Stimulated activated memory B cell treated with anti-CD40 and anti-IgM and Interleukin-4, amounts not matched to agents 10 μg/mL and 1 μg/mL and 100 μg/mL, for 72 hours (primary cell): ENCODE data around the gene PRDM7.
A peak's percentile ranks its signal among the peaks of the same experiment; 100 is the strongest.

Experiments used
- ATAC-seq: fragments of 150-1000 bp; cut with Tn5 transposase; 2 replicates; pipeline ENCODE4 v1.10.0; 2021
- H3K27ac Mint-ChIP-seq: one replicate; pipeline ENCODE4 v1.8.0; 2022; ENCODE audit warnings: mild to moderate bottlenecking, mixed read lengths
- H3K27me3 Mint-ChIP-seq: one replicate; pipeline ENCODE4 v1.8.0; 2022; ENCODE audit warnings: mixed read lengths
- H3K36me3 Mint-ChIP-seq: one replicate; pipeline ENCODE4 v1.8.0; 2022; ENCODE audit warnings: mixed read lengths
- H3K4me1 Mint-ChIP-seq: one replicate; pipeline ENCODE4 v1.8.0; 2022; ENCODE audit warnings: mixed read lengths
- H3K4me3 Mint-ChIP-seq: one replicate; pipeline ENCODE4 v1.8.0; 2022; ENCODE audit warnings: mild to moderate bottlenecking, moderate library complexity, mixed read lengths
- H3K9me3 Mint-ChIP-seq: one replicate; pipeline ENCODE4 v1.8.0; 2022; ENCODE audit warnings: mixed read lengths

The PRDM7 gene

DNA sequence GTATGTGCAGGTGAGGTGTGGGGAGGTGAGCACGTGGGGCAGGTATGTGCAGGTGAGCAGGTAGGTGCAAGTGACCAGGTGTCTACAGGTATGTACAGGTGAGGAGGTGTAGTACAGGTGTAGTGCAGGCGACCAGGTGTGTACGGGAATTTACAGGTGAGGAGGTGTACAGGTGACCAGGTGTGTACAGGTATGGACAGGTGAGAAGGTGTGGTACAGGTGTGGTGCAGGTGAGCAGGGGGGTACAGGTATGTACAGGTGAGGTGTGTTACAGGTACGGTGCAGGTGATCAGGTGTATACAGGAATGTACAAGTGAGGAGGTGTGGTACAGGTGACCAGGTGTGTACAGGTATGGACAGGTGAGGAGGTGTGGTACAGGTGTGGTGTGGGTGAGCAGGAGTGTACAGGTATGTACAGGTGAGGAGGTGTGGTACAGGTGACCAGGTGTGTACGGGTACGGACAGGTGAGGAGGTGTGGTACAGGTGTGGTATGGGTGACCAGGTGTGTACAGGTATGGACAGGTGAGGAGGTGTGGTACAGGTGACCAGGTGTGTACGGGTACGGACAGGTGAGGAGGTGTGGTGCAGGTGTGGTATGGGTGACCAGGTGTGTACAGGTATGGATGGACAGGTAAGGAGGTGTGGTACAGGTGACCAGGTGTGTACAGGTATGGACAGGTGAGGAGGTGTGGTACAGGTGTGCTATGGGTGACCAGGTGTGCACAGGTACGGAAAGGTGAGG, 45.0 kb downstream of the PRDM7 start:
- Mint-ChIP-seq H3K4me3 (peak overlapping the region; percentile 2), H3K27ac (no peak overlapping the region), H3K27me3 (peaks cover 16% of the 10 kb centered on the region), H3K9me3 (peaks cover 7% of the 10 kb centered on the region), H3K36me3 (peaks cover 23% of the 10 kb centered on the region), H3K4me1 (no peaks in the 10 kb centered on the region)
- no peak for ATAC-seq

DNA sequence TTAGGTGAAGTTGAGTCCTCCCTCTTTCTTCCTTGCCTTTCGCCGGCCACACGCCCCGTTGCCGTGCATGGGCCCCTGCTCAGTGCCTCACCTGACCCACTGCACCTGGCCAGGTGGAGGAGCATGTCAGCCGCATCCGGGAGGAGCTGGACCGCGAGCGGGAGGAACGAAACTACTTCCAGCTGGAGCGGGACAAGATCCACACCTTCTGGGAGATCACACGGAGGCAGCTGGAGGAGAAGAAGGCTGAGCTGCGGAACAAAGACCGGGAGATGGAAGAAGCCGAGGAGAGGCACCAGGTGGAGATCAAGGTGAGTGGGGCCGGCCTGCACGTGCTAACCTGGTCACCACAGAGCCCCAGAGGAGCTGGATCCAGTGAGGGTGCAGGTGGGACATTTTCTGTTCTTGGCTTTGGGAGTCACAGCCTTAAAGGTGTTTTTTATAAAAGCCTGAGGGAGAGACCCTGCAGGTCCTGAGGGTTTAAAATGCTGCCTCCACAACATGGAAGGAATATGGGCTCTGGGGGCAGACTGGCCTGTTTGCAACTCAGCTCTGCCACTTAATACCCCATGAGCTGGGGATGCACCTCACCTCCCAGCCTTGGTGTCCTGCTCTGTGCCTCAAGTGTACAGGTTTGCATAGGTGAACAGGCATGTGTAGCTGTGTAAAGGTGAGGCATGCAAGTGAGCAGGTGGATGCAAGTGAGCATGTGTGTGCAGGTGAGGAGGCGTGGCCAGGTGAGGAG, 45.8 kb downstream of the PRDM7 start:
- peak overlapping the region; percentile 2 for H3K4me3 Mint-ChIP-seq

DNA sequence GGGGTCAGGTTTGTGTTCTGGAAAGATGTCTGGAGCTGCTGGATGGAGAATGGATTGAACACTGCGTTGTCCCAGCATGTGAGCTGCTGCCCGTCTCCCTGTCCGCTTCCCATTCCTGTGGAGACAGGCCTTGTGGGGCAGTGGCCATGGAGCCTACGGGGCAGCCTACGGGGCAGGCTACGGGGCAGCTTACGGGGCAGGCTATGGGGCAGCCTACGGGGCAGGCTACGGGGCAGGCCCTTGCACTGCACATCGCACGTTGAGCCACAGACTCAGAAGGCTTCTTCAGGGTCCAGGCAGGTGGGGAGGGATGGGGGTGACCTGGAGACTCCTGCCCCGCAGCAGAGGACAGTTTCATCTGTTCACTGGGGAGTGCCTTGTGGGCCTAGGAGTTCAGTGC, 48.1 kb downstream of the PRDM7 start:
- peaks cover 7% of the 10 kb centered on the region for H3K9me3 Mint-ChIP-seq
- H3K4me3 Mint-ChIP-seq: no peak overlapping the region
- H3K27me3 Mint-ChIP-seq: peaks cover 16% of the 10 kb centered on the region
- peaks cover 18% of the 10 kb centered on the region for H3K36me3 Mint-ChIP-seq
- no peaks in the 10 kb centered on the region for H3K4me1 Mint-ChIP-seq
- H3K27ac Mint-ChIP-seq: no peak overlapping the region
- no peak for ATAC-seq

More for the DNA sequence above, 45.8 kb downstream of the PRDM7 start:
- Mint-ChIP-seq H3K36me3 (peaks cover 23% of the 10 kb centered on the region), H3K4me1 (no peaks in the 10 kb centered on the region), H3K27me3 (peaks cover 16% of the 10 kb centered on the region), H3K9me3 (peaks cover 7% of the 10 kb centered on the region), H3K27ac (no peak overlapping the region)
- ATAC-seq: no peak

DNA sequence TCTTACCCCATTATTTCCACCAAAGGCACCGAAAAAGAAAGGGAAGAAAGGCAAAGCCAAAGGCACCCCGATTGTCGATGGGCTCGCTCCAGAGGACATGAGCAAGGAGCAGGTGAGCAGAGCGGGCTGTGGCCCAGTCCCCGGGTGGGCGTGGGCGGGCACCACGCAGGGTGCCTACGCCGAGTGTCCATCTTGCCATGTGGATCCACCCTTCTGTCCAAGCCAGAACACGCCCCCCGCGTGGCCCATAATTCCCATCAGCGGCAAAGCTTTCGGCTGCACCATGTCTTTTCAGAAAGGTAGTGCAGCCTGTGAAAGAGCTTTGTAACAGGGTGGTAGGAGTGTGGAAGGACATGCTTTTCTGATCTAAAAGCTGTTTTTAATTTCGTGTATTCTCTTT, 49.5 kb downstream of the PRDM7 start:
- peaks cover 16% of the 10 kb centered on the region for H3K27me3 Mint-ChIP-seq
- H3K4me1 Mint-ChIP-seq: no peaks in the 10 kb centered on the region
- no peak overlapping the region for H3K27ac Mint-ChIP-seq
- no peak for ATAC-seq
- H3K9me3 Mint-ChIP-seq: peaks cover 7% of the 10 kb centered on the region
- H3K36me3 Mint-ChIP-seq: peaks cover 17% of the 10 kb centered on the region
- H3K4me3 Mint-ChIP-seq: no peak overlapping the region

DNA sequence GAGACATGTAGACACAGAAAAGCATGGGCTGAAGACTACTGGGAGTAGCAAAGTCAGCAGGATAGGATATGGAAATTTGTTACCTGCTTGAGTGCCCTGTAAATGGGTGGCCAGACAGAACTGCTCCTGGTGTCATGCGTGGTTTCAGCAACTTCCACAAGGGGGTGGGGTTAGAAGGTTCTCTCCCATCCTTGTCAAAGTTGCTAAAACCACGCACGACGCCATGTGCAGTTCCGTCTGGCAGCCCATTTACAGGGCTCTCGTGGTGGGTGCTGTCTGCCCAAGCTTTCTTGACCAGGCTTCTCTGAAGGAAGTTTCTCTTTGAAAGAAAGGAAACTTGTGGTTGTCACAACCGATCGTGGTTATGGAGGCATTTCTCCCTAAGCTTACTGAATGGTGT, 51.0 kb downstream of the PRDM7 start:
- no peak for ATAC-seq
- H3K4me3 Mint-ChIP-seq: no peak overlapping the region
- peaks cover 7% of the 10 kb centered on the region for H3K4me1 Mint-ChIP-seq
- H3K36me3 Mint-ChIP-seq: peaks cover 2% of the 10 kb centered on the region
- peaks cover 4% of the 10 kb centered on the region for H3K27me3 Mint-ChIP-seq
- no peaks in the 10 kb centered on the region for H3K9me3 Mint-ChIP-seq
- H3K27ac Mint-ChIP-seq: no peak overlapping the region

DNA sequence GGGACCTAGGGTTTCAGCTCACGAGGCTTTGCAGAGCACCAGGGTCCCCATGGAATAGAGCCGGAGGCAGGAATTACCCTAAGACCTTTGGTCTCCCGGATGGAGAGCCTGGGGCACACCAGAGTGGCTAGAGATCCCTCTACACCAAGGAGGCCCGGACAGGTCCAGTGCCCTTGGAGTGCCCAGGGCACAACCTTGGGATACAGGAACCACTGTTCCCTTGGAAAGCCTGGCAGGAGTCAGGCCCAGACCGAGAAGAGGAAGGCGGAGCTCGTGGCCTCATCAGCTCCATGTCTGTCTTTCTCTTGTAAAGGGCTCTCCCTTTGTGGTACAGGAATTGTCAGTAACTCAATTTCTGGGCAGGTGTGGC, 54.1 kb downstream of the PRDM7 start:
- H3K27me3 Mint-ChIP-seq: peaks cover 17% of the 10 kb centered on the region
- peaks cover 13% of the 10 kb centered on the region for H3K4me1 Mint-ChIP-seq
- no peaks in the 10 kb centered on the region for H3K9me3 Mint-ChIP-seq
- H3K4me3 Mint-ChIP-seq: peak overlapping the region; percentile 73
- no peak for ATAC-seq
- H3K36me3 Mint-ChIP-seq: no peaks in the 10 kb centered on the region
- H3K27ac Mint-ChIP-seq: no peak overlapping the region

DNA sequence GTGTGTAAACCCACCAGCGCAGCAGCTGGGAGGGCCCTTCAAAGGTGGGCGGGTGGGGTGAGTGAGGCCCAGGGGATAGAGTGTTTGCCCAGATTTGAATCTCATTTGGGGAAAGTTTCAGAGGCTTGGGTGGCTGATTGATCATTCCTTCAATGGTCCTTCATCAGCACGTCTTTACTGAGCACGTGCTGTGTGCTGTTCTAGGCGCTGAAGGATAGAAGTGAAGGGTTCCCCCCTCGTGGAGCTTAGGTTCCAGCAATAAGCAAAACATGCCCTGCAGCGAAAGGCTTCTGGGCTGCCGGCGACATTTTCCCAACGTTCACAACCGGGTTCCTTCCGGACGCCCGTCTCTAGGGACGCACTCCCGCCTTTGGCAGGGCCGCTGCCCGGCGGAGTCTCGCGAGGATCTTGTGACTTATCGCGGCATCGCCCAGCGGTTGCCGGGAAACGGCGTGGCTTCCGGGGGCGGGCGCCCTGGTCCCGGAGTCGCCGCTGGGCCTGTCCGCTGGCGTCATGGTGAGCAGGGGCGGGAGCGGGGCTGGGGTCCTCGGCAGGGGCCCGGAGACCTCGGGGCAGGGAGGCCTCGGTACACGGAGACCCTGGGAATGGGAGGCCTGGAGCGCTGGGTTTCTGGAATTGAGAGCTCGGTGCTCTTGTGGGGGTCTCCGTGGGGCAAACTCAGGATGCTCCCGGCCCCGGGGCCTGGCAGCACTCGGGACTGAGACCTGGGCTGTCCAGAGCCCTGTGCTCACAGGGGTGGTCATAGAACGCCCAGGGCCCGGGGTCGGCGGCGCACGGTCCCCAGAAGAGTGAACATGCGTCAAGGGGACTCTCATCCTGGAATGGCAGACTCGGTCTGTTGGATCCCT, 54.7 kb downstream of the PRDM7 start:
- Mint-ChIP-seq H3K4me1 (peaks cover 13% of the 10 kb centered on the region), H3K36me3 (no peaks in the 10 kb centered on the region), H3K9me3 (no peaks in the 10 kb centered on the region), H3K27ac (peak overlapping the region; percentile 51), H3K27me3 (peaks cover 17% of the 10 kb centered on the region), H3K4me3 (peak overlapping the region; percentile 73)
- ATAC-seq: peak; percentile 82

DNA sequence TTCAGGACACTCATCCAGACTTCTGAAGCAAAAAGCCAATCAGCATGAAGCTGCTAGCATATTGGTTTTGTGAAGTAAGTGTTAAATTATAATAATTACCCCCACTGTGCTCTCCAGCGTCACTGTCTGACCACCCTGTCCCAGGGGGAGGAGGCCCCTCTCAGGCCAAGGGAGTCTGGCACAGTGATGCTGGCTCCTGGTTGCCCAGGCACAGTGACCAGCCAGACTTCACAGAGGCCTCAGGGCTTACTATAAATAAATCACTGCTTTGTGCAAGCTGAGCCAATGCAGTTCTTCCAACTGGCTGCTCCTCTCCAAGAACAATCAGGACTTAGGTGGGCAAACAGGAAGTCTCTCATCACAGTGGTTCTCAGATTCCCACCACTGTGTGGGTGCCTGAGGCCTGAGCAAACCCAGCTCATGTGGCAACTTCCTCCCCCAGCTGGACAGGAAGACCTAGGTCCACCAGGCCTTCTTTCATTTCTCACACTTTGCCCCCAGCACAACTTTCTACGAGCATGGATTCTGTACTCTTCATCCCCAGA, 56.2 kb downstream of the PRDM7 start:
- H3K4me1 Mint-ChIP-seq: peaks cover 13% of the 10 kb centered on the region
- H3K4me3 Mint-ChIP-seq: no peak overlapping the region
- H3K27me3 Mint-ChIP-seq: peaks cover 29% of the 10 kb centered on the region
- H3K36me3 Mint-ChIP-seq: no peaks in the 10 kb centered on the region
- H3K9me3 Mint-ChIP-seq: no peaks in the 10 kb centered on the region
- ATAC-seq: no peak
- H3K27ac Mint-ChIP-seq: no peak overlapping the region

DNA sequence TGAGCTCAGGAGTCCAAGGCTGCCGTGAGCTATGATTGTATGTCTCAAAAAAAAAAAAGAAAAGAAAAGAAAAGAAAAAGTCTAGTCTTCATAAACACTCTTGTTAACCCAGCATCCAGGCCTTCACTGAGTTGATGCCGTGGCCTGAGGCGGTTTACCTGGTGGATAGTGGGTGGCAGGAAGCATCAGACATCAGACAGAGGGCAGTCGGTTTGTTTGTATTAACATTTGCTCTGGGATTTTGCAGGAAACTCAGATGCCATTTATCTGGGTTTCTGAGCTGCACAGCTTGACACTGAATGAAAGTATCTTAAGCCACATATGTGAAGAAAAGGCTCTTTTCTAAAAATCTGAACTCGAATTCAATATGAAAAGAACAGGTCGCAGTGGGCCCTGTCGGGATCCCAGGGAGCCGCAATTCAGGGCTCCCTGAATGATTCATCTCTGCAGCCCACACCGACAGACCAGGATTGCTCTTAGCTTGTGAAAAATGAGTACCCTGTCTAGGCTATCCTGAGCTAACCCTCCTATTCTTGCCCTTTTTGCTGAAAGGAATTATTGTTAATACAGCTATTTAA, 56.8 kb downstream of the PRDM7 start:
- Mint-ChIP-seq H3K27ac (peak overlapping the region; percentile 48), H3K9me3 (no peaks in the 10 kb centered on the region), H3K4me1 (peaks cover 13% of the 10 kb centered on the region), H3K36me3 (no peaks in the 10 kb centered on the region), H3K4me3 (peak overlapping the region; percentile 54), H3K27me3 (peaks cover 35% of the 10 kb centered on the region)
- ATAC-seq: no peak

DNA sequence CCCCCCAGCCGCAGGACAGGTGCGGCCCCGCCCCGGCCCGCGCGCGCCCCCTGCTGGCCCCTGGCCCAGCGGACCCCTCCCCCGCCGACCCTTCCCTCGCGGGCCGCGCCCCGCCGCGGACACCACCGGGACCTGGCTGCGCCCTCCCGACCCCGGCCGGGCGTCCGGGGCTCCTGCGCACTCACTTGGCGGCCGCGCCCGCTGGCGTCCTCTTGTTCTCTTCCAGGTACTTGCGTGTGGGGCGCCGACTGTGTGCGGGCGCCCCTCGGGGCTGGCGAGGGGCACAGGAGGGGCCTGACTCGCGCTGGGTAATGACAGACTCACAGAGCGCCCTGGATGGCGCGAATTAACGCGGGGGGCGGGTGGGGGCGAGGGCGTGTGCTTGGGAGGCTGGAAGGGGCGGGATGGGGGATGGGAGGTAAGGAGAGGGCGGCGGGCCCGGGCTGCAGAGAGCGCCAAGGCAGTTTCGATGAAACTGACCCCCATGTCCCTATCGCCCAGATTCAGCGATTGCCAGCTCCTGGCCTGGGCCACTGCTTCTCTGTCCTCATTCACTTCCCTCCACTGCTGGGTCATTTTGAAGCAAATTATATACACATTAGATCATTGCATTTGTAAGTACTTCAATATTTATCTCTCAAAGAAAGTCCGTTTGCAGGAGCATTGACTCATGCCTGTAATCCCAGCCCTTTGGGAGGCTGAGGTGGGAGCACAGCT, 57.4 kb downstream of the PRDM7 start:
- H3K36me3 Mint-ChIP-seq: no peaks in the 10 kb centered on the region
- H3K27me3 Mint-ChIP-seq: peaks cover 37% of the 10 kb centered on the region
- H3K4me3 Mint-ChIP-seq: peak overlapping the region; percentile 75
- peak overlapping the region; percentile 48 for H3K27ac Mint-ChIP-seq
- peak; percentile 61 for ATAC-seq
- H3K4me1 Mint-ChIP-seq: peaks cover 13% of the 10 kb centered on the region
- no peaks in the 10 kb centered on the region for H3K9me3 Mint-ChIP-seq

DNA sequence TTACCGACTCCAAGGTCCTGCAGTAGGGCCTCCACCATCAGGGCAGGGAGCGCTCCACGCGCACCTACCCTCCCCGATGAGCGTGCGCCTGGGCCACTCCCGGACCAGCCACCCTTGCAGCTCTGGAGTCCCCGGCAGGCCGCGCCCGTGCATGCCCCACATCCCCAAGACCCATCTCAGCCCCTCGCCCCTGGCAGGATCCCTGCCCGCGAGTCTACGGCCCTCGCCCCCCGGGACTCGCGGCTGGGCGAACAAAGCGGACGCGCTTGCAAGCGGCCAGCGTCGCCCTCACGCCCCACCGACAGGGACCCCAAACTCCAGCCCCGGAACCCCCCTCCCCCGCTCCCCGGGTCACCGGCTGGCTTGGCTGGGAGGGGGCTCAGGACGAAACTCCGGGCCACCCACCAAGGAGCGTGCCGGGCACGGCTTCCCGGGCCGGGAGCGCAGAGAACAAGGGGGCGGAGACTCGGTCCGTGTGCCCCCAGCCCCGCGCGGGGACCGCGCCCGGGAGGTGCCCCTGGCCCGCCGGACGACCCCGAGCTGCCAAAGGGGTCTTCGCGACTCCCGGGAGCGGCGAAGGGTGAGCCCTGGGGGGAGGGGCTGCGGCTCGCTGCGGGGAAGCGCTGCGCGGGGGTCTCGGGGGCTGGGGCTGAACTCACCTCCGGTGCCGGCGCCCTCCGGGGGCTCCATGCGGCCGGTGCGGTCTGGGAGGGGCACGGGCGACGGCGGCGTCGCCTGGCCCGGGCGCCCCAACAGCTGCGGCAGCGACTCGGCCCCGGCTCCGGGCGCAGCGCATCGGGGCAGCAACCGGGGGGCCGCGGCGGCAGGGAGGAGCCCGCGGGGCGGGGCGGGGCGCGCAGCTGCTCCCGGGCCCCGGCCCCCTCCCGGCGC, 58.2 kb downstream of the PRDM7 start, which contains the start of gene DBNDD1:
TSS of gene DBNDD1 (minus strand) at position 805 of the 891 bp plus-strand sequence. CDS start at position 690, 115 bp downstream.
- peak within 1 kb of the TSS; percentile 48 for H3K27ac Mint-ChIP-seq
- peak; percentile 4 for ATAC-seq
- H3K4me3 Mint-ChIP-seq: peak within 1 kb of the TSS; percentile 75
- H3K4me1 Mint-ChIP-seq: peaks cover 13% of the 10 kb centered on the region
- peaks cover 37% of the 10 kb centered on the region for H3K27me3 Mint-ChIP-seq
- no peaks in the 10 kb centered on the region for H3K36me3 Mint-ChIP-seq
- H3K9me3 Mint-ChIP-seq: no peaks in the 10 kb centered on the region

DNA sequence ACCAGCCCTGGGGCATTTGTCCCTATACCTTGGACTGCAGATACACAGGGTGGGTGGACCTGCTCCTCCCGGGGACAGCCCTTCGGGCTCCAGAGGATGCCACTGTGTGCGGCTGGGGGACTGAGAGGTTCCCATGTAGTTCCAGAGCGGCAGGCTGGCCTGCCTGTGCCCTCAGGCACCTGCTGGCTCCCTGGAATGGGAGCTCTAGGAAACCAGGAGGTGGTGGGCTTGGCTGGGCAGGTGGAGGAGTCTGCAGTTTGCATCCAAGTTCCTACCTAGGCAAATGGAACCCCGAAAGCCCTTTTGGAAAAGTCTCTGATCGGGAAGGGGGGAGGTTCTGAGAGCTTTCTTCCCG, 58.9 kb downstream of the PRDM7 start:
- Mint-ChIP-seq H3K4me3 (peak overlapping the region; percentile 68), H3K27ac (no peak overlapping the region), H3K4me1 (peaks cover 19% of the 10 kb centered on the region), H3K36me3 (no peaks in the 10 kb centered on the region), H3K9me3 (no peaks in the 10 kb centered on the region), H3K27me3 (peaks cover 43% of the 10 kb centered on the region)
- ATAC-seq: no peak

DNA sequence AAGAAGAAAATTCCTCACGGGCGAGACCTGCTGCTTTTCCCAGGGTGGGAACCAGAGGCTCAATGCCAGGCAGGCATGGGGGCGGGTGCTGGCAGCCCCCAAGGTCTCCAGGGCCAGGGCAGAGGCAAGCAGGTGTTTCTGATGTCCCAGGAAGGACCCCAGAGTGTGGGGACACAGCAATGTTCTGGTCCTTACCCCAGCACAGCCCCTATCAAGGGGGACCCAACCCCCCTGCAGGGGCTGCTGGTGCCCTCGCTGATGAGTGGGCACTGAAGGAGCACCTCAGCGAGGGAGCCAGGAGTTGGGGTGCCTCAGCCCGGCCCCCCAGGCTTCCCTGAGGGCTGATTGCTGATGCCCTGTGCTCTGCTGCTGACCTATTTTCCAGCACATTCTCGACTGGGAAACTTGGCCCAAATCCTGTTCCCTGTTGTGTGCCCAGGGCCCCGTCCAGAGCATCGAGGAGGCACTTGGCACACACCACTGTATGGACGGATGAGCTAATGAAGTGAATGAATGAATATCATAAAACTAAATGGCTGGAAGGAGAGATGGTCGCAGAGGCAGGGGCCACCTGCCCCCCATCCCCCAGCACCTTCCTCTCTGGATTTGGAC, 60.7 kb downstream of the PRDM7 start:
- H3K27me3 Mint-ChIP-seq: peaks cover 55% of the 10 kb centered on the region
- H3K27ac Mint-ChIP-seq: no peak overlapping the region
- ATAC-seq: no peak
- no peaks in the 10 kb centered on the region for H3K36me3 Mint-ChIP-seq
- no peaks in the 10 kb centered on the region for H3K9me3 Mint-ChIP-seq
- no peak overlapping the region for H3K4me3 Mint-ChIP-seq
- peaks cover 25% of the 10 kb centered on the region for H3K4me1 Mint-ChIP-seq
